Measurements from ENCODE around the gene ZNRD2. TPM values are rescaled to one million over a fixed set of nuclear protein-coding genes. Genes with fewer than 3 reads are reported as not detected.

The ZNRD2 gene
- total and polyA plus RNA-seq, 2 of the 8 experiments (the other 6 are each of a cell fraction or from before 2014, with no cell fraction given) = 53.4 to 125 TPM

DNA sequence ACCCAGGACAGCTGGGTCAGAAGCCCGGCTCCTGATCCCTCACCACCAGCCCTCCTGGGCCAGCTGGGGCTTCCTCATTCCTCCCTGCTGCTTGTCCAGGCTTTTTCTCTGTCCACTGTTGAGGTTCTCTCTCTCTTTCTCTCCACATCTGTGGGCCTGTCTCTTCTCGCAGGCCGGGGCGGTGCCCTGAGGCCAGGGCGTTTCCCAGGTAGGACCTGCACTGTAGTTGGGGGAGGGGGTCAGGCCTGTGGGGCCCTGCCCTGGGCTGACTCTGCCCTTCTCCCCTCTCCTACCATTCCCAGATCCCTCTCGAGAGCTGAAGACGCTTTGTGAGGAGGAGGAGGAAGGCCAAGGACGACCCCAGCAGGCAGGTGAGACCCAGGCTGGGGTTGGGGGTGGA, 10.5 kb downstream of the ZNRD2 start:
- ChIA-PET CTCF (ENCODE audit: partially characterized antibody) (interaction anchor here (1.5 to 14.5 kb wide), 4 partner anchors 9 to 40 kb away, joined by 5 to 162 read pairs (median 60); partner anchors contain the start of genes FAM89B and ZNRD2), POLR2A (ENCODE audit: partially characterized antibody) (interaction anchor here (0.8 to 1.4 kb wide), 3 partner anchors 9 to 279 kb away, joined by 3 read pairs; partner anchors contain the start of genes FAM89B, KCNK7 and MUS81)
- H3K27me3 ChIP-seq (replicated peaks in 1 of 4; ENCODE audit: control insufficient read depth in 3 of 4, extremely low read depth in 1 of 4, insufficient read depth in 3 of 4, low read length in 3 of 4) = peaks cover 27 to 61% (median 48%) of the 10 kb centered on the region in 4 experiments
- H3K4ac ChIP-seq (replicated peaks; ENCODE audit: insufficient read length, low read depth, low read length) = no peak overlapping the region
- H4K8ac ChIP-seq (ENCODE audit: extremely low read depth, insufficient read depth, low read length) = no peak overlapping the region
- no peak overlapping the region for H2BK120ac ChIP-seq (replicated peaks; ENCODE audit: low read depth, low read length)
- no peaks in the 10 kb centered on the region for H3K79me2 ChIP-seq (ENCODE audit: control insufficient read depth in 1 of 2, insufficient read depth in 2 of 2, low read length in 2 of 2)
- no peak for DNase-seq (ENCODE audit: low read depth in 1 of 2, low spot score in 2 of 2)
- H2BK12ac ChIP-seq (ENCODE audit: low read depth, low read length) = no peak overlapping the region
- H3K79me1 ChIP-seq (ENCODE audit: low read depth, low read length) = no peaks in the 10 kb centered on the region
- H3K4me1 ChIP-seq (replicated peaks in 1 of 4; ENCODE audit: control insufficient read depth in 3 of 4, insufficient read depth in 4 of 4, low read length in 3 of 4) = peaks cover 0 to 15% (median 7%) of the 10 kb centered on the region in 4 experiments; a peak in 5 of 7 replicates
- H3K9me3 ChIP-seq (ENCODE audit: insufficient read depth in 2 of 2, low read depth in 1 of 2, low read length in 1 of 2) = no peaks in the 10 kb centered on the region
- no peak overlapping the region for H2BK15ac ChIP-seq (ENCODE audit: low read length)
- WGBS, 2 experiments (ENCODE audit: extremely low coverage in 1 of 2, insufficient coverage in 1 of 2, insufficient read length in 1 of 2, insufficient replicate concordance in 2 of 2, low coverage in 1 of 2, low lambda C conversion rate in 2 of 2, missing lambda C conversion rate in 1 of 2) = 90% methylated on average over 5 of the region's 8 CpGs; no CpG with 5 or more reads in 1 of the 2 experiments
- no peak overlapping the region for H3K27ac ChIP-seq (ENCODE audit: low read depth, low read length)
- no peak overlapping the region for H3K23ac ChIP-seq (ENCODE audit: insufficient read length)
- no peak overlapping the region for H2AFZ ChIP-seq (ENCODE audit: low read length)
- no peak overlapping the region for H4K91ac ChIP-seq (replicated peaks; ENCODE audit: insufficient read length, low read length)
- no peak overlapping the region for H2BK5ac ChIP-seq (ENCODE audit: low read depth, low read length)
- no peak overlapping the region for H2BK20ac ChIP-seq (ENCODE audit: low read length)
- H3K36me3 ChIP-seq (ENCODE audit: control insufficient read depth in 2 of 4, insufficient read depth in 4 of 4, low read length in 3 of 4) = no peaks in the 10 kb centered on the region
- no peaks in the 10 kb centered on the region for H4K20me1 ChIP-seq (replicated peaks in 1 of 2; ENCODE audit: control insufficient read depth in 1 of 2, insufficient read depth in 2 of 2, low read length in 2 of 2)
- H4K5ac ChIP-seq (ENCODE audit: insufficient read length, low read depth, low read length) = no peak overlapping the region
- H3K4me3 ChIP-seq (ENCODE audit: extremely low read depth in 1 of 4, insufficient read depth in 2 of 4, low read depth in 3 of 4, low read length in 4 of 4) = no peak overlapping the region
- no peak overlapping the region for H3K14ac ChIP-seq (ENCODE audit: insufficient read length)
- H3K9ac ChIP-seq (replicated peaks in 1 of 4; ENCODE audit: extremely low read depth in 1 of 4, low read depth in 3 of 4, low read length in 3 of 4) = no peak overlapping the region
- peaks cover 6% of the 10 kb centered on the region; the same call in 1 of the 2 replicates for H3K23me2 ChIP-seq (ENCODE audit: low read depth, low read length)
- no peak for FAIRE-seq
- no peak overlapping the region for H2AK5ac ChIP-seq (ENCODE audit: low read depth, low read length)
- no peak overlapping the region for H3K56ac ChIP-seq (replicated peaks; ENCODE audit: insufficient read length, low read depth, low read length)
- H3K18ac ChIP-seq (ENCODE audit: extremely low read depth, low read length) = no peak overlapping the region
- no peak overlapping the region for H3K4me2 ChIP-seq (ENCODE audit: insufficient read depth in 1 of 2, low read depth in 2 of 2, low read length in 2 of 2)
- TF ChIP-seq POLR2AphosphoS5 (IDR thresholded peaks at IDR 0.05; ENCODE audit: low read depth, low read length) = no peak
- no peak for TF ChIP-seq TBP (IDR thresholded peaks at IDR 0.05; ENCODE audit: low read depth, low read length)
- no peak for TF ChIP-seq TCF12 (IDR thresholded peaks at IDR 0.05; ENCODE audit: low read depth, low read length)
- no peak for TF ChIP-seq EZH2 (IDR thresholded peaks at IDR 0.05; ENCODE audit: low read depth, low read length, severe bottlenecking)
- no peak for TF ChIP-seq RFX5 (IDR thresholded peaks at IDR 0.05; ENCODE audit: borderline replicate concordance, low read depth, low read length)
- no peak for TF ChIP-seq NANOG (IDR thresholded peaks at IDR 0.05; ENCODE audit: insufficient read depth, low read depth, low read length, poor library complexity, severe bottlenecking)
- TF ChIP-seq SAP30 (IDR thresholded peaks at IDR 0.05; ENCODE audit: insufficient read depth, insufficient replicate concordance, low read length) = no peak
- no peak for TF ChIP-seq JUN (IDR thresholded peaks at IDR 0.05; ENCODE audit: low read depth, low read length)
